Vagina (tissue), 2 donors: ENCODE results near the gene RBM33. TPM values are rescaled to one million over a fixed set of nuclear protein-coding genes. Genes with fewer than 3 reads are reported as not detected.

Experiments
- DNase-seq, 2 donors: peaks; one replicate each; pipeline ENCODE4 v3.0.0-alpha.2; 2017; ENCODE audit errors: extremely low spot score in 2 of 2
- H3K27ac ChIP-seq: fragments of 200-600 bp; sonication (generic); one replicate; pipeline ENCODE4 v1.5.1; 2019
- H3K27me3 ChIP-seq: fragments of 200-600 bp; sonication (generic); one replicate; pipeline ENCODE4 v1.5.1; 2019
- H3K36me3 ChIP-seq, 2 donors: fragments of 200-600 bp; sonication (generic); one replicate each; pipeline ENCODE4 v1.5.1; 2017 to 2019
- H3K4me1 ChIP-seq: fragments of 200-600 bp; sonication (generic); one replicate; pipeline ENCODE4 v1.5.1; 2019
- H3K4me3 ChIP-seq, 2 donors: fragments of 200-600 bp; sonication (generic); 1 replicate in 1 of 2; 2 replicates in 1 of 2; pipeline ENCODE4 v1.5.1; 2016 to 2019
- H3K9me3 ChIP-seq: fragments of 200-600 bp; sonication (generic); one replicate; pipeline ENCODE4 v1.5.1; 2019
- POLR2A ChIP-seq, 2 donors: fragments of 450-650 bp; IDR thresholded peaks; one replicate each; pipeline ENCODE4 v1.6.1; 2017; ENCODE audit warnings: antibody characterized with exemption in 2 of 2, mild to moderate bottlenecking in 2 of 2, moderate library complexity in 2 of 2
- POLR2AphosphoS5 ChIP-seq, 2 donors: sonication (generic); formaldehyde crosslinking; IDR thresholded peaks; one replicate each; pipeline ENCODE4 v1.9.0; 2017; ENCODE audit warnings: antibody characterized with exemption in 2 of 2, mild to moderate bottlenecking in 2 of 2, low read depth in 1 of 2; ENCODE audit not compliant: insufficient read depth in 1 of 2
- intact Hi-C: fragments of 100-400 bp; cut with DNase I; formaldehyde crosslinking; loops from one replicate; pipeline ENCODE4 v1.15.1; 2023
- total RNA-seq: library from RNA; depleted of rRNA; stranded (reverse); fragments of >200 nt; gene quantifications from one replicate; pipeline ENCODE4 v1.2.3, GENCODE V29; 2016
- TF ChIP-seq, protein P1 (sequence below), 3 experiments: fragments of 450-650 bp in 2 of 3; fragments of 200-600 bp in 1 of 3; sonication (generic) in 1 of 3; IDR thresholded peaks; one replicate each; pipeline ENCODE4 v1.5.1; 2017 to 2019; ENCODE audit warnings: antibody characterized with exemption in 3 of 3, mild to moderate bottlenecking in 2 of 3, moderate library complexity in 2 of 3

The RBM33 gene
- total RNA-seq, 1 donor from 2014 or later = 63.8 TPM

DNA sequence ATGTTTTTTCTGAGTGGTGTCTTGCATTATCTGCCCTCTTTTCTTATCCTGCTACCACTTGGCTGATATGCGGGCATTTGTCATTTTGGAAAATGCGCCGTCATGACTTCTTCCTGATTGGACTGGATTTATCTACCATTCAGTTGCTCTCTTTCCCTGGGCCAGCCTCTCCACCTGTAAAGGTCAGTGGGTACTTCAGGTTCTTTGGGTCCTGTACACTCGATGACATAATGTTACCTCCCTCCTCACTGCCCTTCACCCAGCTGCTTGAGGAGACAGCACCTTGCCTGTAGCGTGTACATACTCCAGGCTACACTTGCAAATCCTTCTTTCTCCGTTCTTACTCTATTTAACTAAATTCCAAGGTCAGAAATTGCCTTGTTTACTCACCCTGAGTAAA is 83.7 kb downstream of the RBM33 start:
- no peak for TF ChIP-seq POLR2A (IDR thresholded peaks at IDR 0.05)
- TF ChIP-seq POLR2AphosphoS5 (IDR thresholded peaks at IDR 0.05; ENCODE audit: insufficient read depth in 1 of 2, low read depth in 1 of 2) = no peak
- TF ChIP-seq, protein P1, sequence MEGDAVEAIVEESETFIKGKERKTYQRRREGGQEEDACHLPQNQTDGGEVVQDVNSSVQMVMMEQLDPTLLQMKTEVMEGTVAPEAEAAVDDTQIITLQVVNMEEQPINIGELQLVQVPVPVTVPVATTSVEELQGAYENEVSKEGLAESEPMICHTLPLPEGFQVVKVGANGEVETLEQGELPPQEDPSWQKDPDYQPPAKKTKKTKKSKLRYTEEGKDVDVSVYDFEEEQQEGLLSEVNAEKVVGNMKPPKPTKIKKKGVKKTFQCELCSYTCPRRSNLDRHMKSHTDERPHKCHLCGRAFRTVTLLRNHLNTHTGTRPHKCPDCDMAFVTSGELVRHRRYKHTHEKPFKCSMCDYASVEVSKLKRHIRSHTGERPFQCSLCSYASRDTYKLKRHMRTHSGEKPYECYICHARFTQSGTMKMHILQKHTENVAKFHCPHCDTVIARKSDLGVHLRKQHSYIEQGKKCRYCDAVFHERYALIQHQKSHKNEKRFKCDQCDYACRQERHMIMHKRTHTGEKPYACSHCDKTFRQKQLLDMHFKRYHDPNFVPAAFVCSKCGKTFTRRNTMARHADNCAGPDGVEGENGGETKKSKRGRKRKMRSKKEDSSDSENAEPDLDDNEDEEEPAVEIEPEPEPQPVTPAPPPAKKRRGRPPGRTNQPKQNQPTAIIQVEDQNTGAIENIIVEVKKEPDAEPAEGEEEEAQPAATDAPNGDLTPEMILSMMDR (IDR thresholded peaks at IDR 0.05) = no peak
- no peak for DNase-seq
- no peaks in the 10 kb centered on the region for H3K4me1 ChIP-seq
- no peaks in the 10 kb centered on the region for H3K27me3 ChIP-seq
- intact Hi-C loops = no loop called here
- H3K27ac ChIP-seq = no peak overlapping the region
- no peaks in the 10 kb centered on the region for H3K9me3 ChIP-seq
- no peak overlapping the region for H3K4me3 ChIP-seq
- H3K36me3 ChIP-seq = peaks cover 0 to 5% of the 10 kb centered on the region in 2 donors

DNA sequence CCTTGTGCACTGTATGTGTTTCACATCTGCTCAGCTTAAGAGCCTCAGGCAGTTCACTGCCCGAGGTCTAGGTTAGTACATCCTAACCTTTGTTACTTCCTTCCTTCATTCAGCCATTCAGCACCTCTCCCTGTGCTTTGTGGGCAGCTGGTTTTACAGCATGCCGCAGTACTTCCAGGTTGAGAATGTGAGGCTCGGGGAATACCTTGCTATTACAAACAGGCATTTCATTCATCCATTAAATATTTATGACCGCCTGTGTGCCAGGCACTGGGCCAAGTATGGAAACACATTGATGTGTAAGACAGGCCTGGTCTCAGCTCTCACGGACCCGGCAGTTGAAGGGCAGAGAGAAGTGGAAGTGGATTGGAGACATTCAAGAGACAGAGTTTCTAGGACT is 85.4 kb downstream of the RBM33 start:
- intact Hi-C loops = no loop called here
- no peak overlapping the region for H3K4me3 ChIP-seq
- peaks cover 0 to 5% of the 10 kb centered on the region in 2 donors for H3K36me3 ChIP-seq
- no peaks in the 10 kb centered on the region for H3K4me1 ChIP-seq
- H3K27me3 ChIP-seq = no peaks in the 10 kb centered on the region
- H3K27ac ChIP-seq = no peak overlapping the region
- H3K9me3 ChIP-seq = no peaks in the 10 kb centered on the region
- DNase-seq = no peak
- TF ChIP-seq POLR2AphosphoS5 (IDR thresholded peaks at IDR 0.05; ENCODE audit: insufficient read depth in 1 of 2, low read depth in 1 of 2) (no peak), POLR2A (IDR thresholded peaks at IDR 0.05) (no peak)
- TF ChIP-seq, protein P1 (IDR thresholded peaks at IDR 0.05) = no peak

DNA sequence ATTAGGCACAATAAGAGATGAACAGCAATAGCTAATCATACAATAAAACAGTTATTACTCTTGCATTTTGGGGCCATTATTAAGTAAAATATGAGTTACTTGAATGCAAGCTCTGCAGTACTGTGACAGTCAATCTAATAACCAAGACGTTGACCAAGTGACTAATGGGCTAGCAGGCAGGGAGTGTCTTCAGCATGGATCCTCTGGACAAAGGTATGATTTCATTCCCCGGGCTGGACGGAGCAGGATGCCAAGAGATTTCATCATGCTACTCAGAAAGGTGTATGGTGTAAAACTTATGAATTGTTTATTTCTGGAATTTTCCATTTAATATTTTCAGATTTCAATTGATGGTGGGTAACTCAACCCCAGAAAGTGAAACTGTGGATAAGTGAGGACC is 86.9 kb downstream of the RBM33 start:
- Histone ChIP-seq H3K27ac (no peak overlapping the region), H3K36me3 (peaks cover 0 to 5% of the 10 kb centered on the region in 2 donors), H3K4me3 (no peak overlapping the region), H3K9me3 (no peaks in the 10 kb centered on the region), H3K27me3 (no peaks in the 10 kb centered on the region), H3K4me1 (no peaks in the 10 kb centered on the region)
- TF ChIP-seq, protein P1 (IDR thresholded peaks at IDR 0.05) = no peak
- intact Hi-C loops = no loop called here
- DNase-seq = no peak

DNA sequence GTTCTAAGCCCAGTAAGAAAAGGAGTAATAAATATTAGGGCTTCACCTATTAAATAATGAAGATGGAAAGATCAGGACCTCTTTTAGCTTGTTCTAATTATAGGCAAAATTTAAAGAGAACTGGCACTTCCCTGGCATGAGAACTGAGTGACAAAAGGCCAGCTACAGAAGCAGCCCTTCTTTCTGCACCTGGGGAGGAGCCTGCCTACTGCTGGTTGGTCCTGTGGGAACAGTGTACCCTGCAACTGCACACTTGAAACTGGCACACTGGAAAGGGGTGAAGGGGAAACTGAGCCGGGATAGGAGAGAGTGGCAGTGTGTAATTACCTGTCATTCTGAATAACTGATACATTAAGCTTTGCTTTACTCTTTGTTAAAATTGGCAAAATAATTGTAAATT is 87.4 kb downstream of the RBM33 start:
- TF ChIP-seq POLR2AphosphoS5 (IDR thresholded peaks at IDR 0.05; ENCODE audit: insufficient read depth in 1 of 2, low read depth in 1 of 2) (no peak), POLR2A (IDR thresholded peaks at IDR 0.05) (no peak)
- TF ChIP-seq, protein P1 (IDR thresholded peaks at IDR 0.05) = no peak
- no peaks in the 10 kb centered on the region for H3K4me1 ChIP-seq
- no peak overlapping the region for H3K4me3 ChIP-seq
- H3K9me3 ChIP-seq = no peaks in the 10 kb centered on the region
- intact Hi-C loops = no loop called here
- DNase-seq = no peak
- peaks cover 0 to 5% of the 10 kb centered on the region in 2 donors for H3K36me3 ChIP-seq
- H3K27me3 ChIP-seq = no peaks in the 10 kb centered on the region
- no peak overlapping the region for H3K27ac ChIP-seq

DNA sequence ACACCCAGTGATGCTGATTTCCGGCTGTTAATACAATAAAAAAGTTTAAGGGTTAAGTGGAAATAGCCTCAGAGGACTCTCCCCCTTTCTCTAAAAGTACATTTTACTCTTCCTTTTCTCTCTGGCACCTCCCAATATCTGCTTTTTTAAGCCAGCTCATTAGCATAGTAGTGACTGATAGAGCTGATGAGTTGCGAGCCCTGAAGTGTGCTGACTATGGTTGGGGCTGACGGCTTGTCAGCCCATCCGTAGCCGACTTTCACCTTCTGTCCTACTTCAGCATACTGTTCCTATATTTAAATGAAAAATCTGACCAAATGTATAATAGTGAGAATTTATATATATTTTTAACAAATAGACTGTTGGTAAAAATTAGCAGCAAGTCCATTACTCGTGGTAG is 87.8 kb downstream of the RBM33 start:
- intact Hi-C loops = no loop called here
- TF ChIP-seq POLR2AphosphoS5 (IDR thresholded peaks at IDR 0.05; ENCODE audit: insufficient read depth in 1 of 2, low read depth in 1 of 2) = no peak
- TF ChIP-seq POLR2A (IDR thresholded peaks at IDR 0.05) = no peak
- TF ChIP-seq, protein P1 (IDR thresholded peaks at IDR 0.05) = no peak
- no peaks in the 10 kb centered on the region for H3K27me3 ChIP-seq

More for the DNA sequence above, 87.8 kb downstream of the RBM33 start:
- DNase-seq = no peak
- no peaks in the 10 kb centered on the region for H3K9me3 ChIP-seq
- no peak overlapping the region for H3K4me3 ChIP-seq
- no peaks in the 10 kb centered on the region for H3K4me1 ChIP-seq
- peaks cover 0 to 2% of the 10 kb centered on the region in 2 donors for H3K36me3 ChIP-seq
- H3K27ac ChIP-seq = no peak overlapping the region
